GM18873 (cell line): ENCODE data around the gene NTRK2.
A peak's percentile ranks its signal among the peaks of the same experiment; 100 is the strongest.

Experiments
- ATAC-seq: cut with Tn5 transposase; IDR thresholded peaks from one replicate; pipeline ENCODE4 v1.9.1; 2021; ENCODE audit warnings: mild to moderate bottlenecking, moderate library complexity, moderate number of reproducible peaks; ENCODE audit not compliant: unreplicated experiment, low FRiP score

Gene NTRK2

DNA sequence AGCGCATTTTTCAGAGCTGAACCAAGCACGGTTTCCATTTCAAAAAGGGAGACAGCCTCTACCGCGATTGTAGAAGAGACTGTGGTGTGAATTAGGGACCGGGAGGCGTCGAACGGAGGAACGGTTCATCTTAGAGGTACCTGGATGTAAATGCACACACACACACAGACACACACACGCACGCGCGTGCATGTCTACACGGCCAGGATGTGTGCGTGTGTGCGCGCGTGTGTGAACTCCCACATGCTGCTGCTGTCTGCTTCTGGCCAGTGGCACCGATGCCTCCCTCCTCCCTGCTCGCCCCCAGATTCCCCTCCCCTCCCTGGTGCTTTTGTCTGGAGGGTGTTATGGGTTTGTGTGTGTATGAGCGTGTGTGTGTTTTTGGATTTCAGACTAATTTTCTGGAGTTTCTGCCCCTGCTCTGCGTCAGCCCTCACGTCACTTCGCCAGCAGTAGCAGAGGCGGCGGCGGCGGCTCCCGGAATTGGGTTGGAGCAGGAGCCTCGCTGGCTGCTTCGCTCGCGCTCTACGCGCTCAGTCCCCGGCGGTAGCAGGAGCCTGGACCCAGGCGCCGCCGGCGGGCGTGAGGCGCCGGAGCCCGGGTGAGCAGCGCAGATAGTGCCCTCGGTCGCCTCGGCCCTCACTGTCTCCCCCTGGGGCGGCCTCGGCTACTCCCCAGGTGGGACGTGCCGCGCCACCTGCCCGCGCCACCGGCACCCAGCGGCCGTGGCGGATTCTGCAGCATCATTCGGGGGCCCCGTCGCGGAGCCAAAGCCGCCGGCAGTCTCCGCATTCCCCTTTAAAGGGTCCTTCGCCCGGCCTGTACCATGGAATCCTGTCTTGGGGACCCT is at the start of gene NTRK2:
TSS of gene NTRK2 (plus strand) at position 442 of the 850 bp plus-strand sequence. CDS start 1,020 bp downstream, outside the sequence.
- no peak for ATAC-seq

DNA sequence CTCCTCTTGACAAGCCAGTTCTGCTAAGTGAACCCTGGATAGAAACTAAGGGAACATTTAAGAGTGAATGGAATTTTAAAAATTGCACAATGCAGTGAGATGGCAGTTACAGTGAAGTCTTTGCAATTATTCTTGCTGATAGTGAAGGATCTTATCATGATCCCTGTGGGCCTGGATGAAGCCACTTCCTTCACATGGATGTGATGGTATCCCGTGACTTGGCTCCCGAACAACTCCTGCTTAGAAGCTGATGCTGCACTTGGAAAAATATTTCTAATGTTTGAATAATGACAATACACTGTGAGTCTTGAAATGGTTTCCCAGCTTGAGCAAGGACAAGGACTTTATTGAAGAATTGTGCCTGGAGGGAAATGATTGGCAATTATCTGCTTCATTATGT is 49.2 kb upstream of the NTRK2 start:
- ATAC-seq = no peak

DNA sequence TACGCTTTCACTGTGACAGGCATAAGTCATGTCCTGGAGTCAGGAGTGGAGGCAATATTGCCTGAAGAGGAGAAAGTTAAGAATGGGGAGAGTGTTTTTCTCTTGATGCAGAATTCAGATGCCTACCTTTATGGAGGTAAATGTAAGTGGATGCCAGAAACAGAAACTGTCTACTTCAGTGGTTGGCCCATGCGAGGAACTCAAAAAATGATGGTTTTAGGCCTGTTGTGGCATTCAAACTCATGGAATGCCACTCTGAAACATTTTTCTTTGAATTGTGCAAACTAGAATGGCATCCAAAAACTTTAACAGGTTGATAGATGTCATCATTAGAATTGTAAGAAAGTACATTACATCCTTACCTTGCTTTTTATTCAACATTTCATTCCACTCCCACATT is 47.7 kb upstream of the NTRK2 start:
- ATAC-seq = no peak

- ATAC-seq = no peak
Measured at GRCh38 chr9:84622981-84623380, 46.5 kb upstream of the NTRK2 start.

DNA sequence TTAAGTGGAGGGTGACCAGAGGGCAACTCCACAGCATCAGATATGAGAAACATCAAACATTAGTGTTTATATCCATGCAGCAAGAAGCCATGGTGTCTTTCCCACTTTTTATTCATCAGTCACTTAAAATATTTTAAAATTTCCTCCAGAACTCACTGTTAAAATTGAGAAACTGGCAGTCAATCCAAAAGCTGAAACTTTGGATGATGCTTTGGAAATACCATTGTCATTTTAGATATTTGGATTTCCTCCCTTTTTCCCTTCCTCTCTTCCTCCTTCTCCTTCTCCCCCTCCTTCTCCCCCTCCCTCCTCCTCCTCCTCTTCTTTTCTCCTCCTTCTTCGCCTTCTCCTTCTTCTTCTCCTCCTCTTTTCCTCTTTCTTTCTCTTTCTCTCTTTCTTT is 33.1 kb upstream of the NTRK2 start:
- no peak for ATAC-seq

- ATAC-seq = no peak
Measured at GRCh38 chr9:84642553-84643141, 26.9 kb upstream of the NTRK2 start.

GRCh38 chr9:84647699-84648098 is 21.8 kb upstream of the NTRK2 start:
- no peak for ATAC-seq

DNA sequence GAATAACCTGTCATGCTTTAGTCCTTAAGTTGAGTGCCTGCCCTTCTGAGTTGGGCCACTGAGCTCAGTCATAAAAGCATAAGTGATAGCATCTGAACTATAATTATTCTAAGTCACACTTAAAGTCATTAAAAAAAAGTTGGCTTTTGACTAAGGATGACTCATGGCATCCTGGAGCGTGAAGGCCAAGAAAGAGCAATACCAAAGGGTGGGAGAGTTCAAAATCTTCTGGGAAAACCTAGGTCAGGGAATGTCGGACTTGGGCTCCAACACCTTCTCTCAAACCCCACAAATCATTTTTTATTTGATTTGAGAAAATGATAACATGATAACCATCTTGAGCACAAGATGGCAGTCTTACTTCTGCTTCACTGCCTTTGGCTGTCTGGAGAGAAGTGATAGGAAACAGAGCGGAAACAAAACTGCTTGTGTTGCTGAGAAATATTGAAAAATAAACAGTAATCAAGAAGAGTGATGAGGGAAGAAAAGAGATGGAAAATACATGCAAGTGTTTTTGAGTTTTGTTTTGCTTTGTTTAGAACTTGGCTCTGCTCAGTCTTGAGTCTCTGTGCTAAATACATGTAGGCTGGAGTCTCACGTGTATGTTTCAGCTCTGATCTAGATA is 16.9 kb upstream of the NTRK2 start:
- no peak for ATAC-seq

DNA sequence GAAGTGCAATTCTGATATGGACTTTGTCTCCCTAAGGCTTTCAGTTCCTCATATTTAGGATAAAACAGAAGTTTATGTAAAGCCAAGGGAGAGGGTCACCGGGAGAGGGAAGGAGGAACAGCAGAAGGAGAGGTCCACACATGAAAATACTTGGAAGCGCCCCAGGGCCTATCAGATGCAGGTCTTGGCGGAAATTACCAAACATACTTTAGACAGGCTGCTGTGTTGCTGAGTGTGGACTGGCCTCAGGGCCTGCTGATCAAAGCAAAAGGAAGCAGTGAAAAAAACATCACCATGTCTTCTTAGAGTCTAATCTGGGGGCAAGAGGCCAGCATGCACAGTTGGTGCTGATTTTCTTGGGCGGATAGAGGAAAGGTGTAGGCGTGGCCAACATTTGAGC is 14.1 kb upstream of the NTRK2 start:
- no peak for ATAC-seq

- ATAC-seq = no peak
Measured at GRCh38 chr9:84659313-84659712, 10.2 kb upstream of the NTRK2 start.

DNA sequence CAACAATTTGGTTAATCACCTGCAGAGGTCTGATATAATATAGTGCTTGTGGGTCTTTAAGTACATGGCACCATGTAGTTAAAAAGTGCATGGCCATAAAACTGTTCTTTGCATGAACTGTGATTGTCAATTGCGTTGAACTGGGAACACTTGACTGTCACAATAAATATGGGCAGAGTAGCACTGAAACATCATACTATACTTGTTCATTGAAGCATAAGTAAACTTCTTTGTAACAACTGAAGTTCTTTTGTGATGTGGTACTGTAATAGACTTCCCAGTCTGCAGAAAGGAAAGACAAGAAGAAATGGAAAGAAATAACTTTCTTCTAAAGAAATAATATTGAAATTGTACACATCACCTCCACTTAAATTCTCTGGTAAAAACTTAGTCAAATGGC is 9.8 kb upstream of the NTRK2 start:
- no peak for ATAC-seq

GRCh38 chr9:84667571-84668195 is 1.8 kb upstream of the NTRK2 start:
- peak; percentile 27 for ATAC-seq

DNA sequence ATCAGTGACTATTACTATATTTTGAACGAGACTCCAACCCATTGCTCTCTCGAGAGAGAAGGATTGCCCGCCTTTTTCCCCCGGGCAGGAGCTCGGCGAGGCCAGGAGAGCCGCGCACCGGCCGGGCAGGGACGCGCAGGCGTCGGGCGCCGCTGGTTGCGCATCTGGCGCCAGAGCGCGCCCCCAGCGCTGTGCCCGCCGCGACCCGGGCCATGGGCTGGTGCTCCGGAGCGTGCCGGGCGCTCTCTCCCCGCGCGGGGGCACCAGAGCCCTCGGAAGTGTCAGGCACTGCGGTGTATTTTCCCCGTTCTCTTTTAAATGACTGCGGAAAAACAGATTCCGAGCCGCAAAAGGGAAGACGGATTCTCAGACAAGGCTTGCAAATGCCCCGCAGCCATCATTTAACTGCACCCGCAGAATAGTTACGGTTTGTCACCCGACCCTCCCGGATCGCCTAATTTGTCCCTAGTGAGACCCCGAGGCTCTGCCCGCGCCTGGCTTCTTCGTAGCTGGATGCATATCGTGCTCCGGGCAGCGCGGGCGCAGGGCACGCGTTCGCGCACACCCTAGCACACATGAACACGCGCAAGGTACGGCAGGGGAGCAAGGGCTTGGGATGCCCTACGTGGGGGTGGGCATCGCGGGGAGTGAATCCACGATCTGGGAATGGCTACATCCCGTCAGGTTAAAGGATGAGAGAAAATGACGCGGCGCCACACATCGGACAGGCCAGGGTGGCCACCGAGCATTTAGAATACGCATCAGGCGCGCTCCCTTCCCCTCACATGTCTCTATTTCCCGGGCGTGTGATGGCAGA is 1.1 kb upstream of the NTRK2 start:
- peak; percentile 42 for ATAC-seq

DNA sequence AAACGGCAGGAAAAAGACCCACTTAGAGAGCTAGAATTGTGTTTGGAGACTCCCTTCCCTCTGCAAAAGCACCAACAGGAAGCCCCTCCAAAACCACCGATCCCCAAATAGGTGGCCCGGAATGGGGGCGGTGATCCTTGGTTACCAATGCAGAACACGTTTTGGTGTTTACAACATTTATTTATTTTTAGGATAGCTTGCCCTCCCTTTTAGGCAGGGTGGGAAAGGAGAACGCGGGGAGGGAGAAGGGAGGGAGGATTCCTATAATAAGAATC is 579 bp upstream of the NTRK2 start:
- ATAC-seq = no peak

DNA sequence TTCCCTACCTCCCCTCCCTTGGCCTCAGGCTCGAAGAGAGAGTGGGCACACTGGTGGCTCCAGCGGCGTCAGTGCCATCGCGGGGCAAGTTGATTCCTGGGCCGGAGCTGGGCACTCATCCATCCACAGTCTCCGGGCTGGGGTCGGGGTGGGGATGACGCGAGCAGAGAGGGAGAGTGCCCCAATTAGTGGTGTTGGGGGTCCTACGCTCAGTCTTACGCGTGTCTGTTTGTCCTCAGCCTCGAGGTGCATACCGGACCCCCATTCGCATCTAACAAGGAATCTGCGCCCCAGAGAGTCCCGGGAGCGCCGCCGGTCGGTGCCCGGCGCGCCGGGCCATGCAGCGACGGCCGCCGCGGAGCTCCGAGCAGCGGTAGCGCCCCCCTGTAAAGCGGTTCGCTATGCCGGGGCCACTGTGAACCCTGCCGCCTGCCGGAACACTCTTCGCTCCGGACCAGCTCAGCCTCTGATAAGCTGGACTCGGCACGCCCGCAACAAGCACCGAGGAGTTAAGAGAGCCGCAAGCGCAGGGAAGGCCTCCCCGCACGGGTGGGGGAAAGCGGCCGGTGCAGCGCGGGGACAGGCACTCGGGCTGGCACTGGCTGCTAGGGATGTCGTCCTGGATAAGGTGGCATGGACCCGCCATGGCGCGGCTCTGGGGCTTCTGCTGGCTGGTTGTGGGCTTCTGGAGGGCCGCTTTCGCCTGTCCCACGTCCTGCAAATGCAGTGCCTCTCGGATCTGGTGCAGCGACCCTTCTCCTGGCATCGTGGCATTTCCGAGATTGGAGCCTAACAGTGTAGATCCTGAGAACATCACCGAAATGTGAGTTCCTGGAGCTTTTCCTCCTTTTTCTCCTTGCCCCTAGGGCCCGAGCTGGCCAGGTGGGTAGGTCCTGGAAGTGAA is 861 bp downstream of the NTRK2 start:
- ATAC-seq = no peak

DNA sequence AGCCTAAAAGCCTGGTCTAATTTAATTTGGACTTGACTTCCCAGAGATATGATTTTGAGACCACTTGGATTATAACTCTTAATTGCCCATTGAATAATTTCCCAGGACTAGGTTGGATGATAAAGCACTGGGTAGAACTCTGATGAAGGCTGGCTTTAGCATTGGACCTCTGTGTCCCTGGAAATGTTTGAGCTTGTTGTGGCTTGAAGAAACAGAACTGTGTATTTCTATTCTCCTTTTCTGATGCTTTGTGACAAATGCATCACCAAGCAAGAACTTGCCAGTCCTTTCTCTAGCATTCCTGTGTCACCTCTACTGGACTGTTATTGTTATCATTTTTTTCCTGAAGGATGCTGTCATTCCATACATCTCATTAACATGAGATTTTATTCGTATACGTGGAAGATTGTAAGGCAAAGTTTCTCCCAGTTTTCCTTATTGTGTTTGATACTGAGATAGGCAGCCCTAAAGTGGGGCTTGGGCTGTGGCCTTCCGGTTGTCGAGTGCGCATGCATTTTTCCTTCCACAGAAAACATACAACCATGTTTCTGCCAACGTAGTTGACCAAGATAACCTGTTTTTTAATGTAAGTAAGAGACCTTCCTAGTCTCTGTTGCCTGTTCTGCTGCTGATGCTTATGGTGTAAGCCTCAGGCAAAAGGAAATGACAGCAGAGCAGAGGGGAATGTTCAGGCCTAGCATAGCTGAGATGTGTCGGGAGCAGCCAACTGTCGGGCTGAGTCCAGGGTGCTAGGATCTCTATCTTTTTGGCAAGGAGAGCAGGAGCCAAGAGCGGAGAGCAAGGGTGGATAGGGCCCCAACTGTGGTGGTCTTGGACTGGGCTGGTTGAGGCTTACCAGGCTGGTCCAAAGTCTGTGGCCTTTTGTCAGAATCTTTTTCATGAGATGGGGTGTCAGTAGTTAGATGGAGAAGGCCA is 2.3 kb downstream of the NTRK2 start:
- no peak for ATAC-seq

GRCh38 chr9:84673806-84674205 is 4.3 kb downstream of the NTRK2 start:
- ATAC-seq = no peak

GRCh38 chr9:84677080-84677479 is 7.6 kb downstream of the NTRK2 start:
- no peak for ATAC-seq

- no peak for ATAC-seq
Measured at GRCh38 chr9:84679571-84679970, 10.0 kb downstream of the NTRK2 start.
